GM10266 (cell line): ENCODE data around the gene ADRA2B.

Experiments
- DNase-seq: peaks from one replicate; pipeline ENCODE4 v3.0.0; 2012; ENCODE audit errors: extremely low spot score
- TF ChIP-seq, protein P1 (sequence below): IDR thresholded peaks from 2 replicates; pipeline ENCODE4 v1.5.1; 2012; ENCODE audit warnings: mild to moderate bottlenecking, low read depth; ENCODE audit not compliant: control insufficient read depth, insufficient read depth; ENCODE audit errors: missing control alignments

Gene ADRA2B

GRCh38 chr2:96158554-96158940 is 42.2 kb upstream of the ADRA2B start:
- TF ChIP-seq, protein P1, sequence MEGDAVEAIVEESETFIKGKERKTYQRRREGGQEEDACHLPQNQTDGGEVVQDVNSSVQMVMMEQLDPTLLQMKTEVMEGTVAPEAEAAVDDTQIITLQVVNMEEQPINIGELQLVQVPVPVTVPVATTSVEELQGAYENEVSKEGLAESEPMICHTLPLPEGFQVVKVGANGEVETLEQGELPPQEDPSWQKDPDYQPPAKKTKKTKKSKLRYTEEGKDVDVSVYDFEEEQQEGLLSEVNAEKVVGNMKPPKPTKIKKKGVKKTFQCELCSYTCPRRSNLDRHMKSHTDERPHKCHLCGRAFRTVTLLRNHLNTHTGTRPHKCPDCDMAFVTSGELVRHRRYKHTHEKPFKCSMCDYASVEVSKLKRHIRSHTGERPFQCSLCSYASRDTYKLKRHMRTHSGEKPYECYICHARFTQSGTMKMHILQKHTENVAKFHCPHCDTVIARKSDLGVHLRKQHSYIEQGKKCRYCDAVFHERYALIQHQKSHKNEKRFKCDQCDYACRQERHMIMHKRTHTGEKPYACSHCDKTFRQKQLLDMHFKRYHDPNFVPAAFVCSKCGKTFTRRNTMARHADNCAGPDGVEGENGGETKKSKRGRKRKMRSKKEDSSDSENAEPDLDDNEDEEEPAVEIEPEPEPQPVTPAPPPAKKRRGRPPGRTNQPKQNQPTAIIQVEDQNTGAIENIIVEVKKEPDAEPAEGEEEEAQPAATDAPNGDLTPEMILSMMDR = no peak
- DNase-seq = no peak

DNA sequence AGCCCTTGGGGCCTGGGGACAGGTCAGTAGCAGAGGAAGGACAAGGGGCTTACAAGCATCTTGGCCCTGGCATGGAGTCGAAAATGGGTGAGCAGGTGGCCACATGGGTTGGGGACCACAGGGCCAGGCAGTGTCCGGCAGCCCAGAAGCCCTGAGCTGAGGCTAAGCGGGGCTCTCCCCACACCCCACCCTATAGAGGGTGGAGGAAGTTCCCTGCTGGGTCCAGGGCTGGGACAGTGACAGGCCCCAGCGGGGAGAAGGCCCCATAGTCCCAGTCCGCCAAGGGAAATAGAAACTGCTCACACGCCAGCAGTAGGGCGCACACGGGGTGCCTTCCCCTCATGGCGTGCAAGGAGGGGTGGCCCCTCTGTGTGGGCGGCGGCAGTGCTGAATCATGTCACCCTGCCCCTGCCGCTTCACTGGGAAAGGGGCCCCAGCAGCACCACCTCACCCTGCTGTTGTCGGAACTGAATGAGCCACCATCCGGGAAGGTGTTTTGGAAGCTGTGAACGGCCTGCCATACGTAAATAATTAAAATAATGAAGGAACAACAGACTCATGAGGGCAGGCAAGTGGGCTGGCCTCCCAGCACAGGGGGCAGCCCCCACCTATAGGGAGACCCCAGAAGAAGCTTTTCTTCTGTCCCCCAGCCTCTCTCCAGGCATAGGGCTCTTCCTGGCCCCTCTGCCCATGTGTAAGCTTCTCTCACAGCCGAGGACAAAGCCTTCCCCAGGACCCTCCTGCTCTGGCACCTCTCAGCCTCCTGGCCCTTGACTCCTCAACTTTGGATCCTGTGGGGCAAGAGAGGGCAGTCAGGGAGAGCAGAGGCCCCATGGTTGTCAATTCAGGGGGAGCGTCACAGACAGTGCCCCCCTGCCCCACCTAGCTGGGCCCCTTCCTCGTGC is 41.5 kb upstream of the ADRA2B start:
- DNase-seq = peak; percentile 74

GRCh38 chr2:96156926-96157648 is 40.7 kb upstream of the ADRA2B start:
- TF ChIP-seq, protein P1 = no peak

More for the DNA sequence above, 41.5 kb upstream of the ADRA2B start:
- TF ChIP-seq, protein P1 = no peak

DNA sequence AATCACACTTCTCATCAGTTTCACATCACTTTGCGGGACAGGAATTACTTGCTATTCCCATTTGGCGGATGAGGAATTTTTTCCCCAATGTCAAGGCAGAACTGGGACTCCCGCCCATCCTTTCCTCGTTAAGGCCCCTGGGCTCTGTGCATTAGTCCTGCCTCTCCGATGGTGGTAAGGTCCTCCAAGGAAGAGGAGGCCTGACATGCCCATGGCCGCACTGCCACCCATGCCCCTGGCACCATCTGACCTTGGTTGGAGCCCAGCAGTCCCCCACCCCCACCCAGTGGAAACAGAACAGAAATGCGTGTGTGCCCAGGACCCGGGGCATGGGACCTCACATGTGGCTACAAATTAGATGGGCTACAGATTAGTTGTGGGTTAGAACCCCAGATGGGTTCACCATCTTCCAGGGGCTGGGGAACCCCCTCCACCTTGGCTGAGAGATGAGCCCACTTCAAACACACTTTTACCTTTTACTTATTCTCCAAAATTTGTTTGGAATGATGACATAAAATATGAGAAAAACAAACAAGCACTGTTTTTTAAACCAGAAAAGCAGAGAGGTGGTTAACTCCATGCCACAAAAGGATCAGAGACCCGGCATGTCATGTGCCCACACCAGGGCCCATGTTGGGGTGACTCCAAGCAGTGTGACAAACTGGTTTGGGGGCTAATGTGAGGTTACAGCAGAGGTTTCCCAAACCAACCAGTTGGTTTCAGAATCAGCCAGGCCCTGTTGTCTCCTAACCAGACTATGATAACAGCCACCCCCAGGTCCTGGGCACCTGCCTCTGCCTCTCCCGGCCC is 39.8 kb upstream of the ADRA2B start:
- no peak for DNase-seq
- TF ChIP-seq, protein P1 = no peak

More at GRCh38 chr2:96156926-96157648, 40.7 kb upstream of the ADRA2B start:
- DNase-seq = no peak

GRCh38 chr2:96154506-96155380 is 38.4 kb upstream of the ADRA2B start:
- no peak for DNase-seq
- TF ChIP-seq, protein P1 = no peak

DNA sequence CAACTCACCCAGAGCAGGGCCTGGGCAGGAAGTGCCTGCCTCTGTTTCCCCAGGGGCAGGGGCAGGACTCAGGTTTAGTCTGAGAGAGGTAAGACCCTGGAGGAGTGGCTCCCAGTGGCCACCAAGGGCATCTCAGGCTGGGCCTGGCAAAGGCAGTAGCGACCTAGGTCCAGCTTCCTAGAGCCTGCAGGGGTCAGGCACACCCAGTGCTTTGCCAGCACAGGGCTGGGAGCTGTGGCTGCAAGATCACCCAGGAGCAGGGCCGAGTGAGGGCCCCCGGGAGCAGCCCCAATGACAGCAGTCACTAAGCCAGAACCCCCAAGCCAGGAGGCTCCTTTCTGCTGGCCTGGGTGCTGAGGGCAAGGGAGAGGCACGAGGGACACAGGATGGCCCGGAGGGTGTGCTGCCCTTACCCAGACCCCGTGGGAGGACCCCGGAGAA is 37.6 kb upstream of the ADRA2B start:
- TF ChIP-seq, protein P1 = peak; percentile 22

More for the DNA sequence above, 37.6 kb upstream of the ADRA2B start:
- DNase-seq = no peak
